ENCODE data around the gene APOBEC3C.

DNA sequence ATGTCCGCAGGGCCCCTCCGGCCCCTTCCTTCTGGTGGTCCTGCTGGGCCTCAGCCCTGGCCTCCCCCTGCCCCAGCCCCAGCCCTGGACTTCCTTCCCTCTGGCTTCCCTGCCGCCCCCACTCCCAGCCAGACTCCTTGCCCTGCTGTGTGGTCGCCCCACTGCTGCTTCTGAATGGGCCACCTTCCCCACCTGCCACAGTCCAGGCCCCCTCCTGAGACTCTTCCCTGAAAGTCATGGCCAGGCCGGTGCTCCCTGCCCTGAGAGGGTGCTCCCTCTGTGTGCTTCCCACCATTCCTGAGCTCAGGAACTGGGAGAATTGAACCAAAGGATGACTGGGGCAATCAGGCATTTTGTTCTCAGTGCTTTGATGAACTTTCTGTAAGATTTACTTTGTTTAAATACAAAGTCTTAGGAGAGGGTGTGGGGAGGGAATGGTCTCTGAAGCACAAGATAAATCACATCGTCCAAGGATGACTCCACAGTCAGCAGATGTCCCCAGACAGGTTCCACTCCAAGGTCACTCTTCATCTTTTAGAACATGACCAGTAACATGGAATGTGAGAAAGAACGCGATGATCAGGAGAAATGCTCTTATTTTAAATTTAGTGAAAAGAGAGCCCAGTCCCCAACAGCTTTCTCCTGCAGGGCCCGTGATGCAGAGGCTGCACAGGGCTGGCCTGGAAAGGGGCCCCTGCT lies 7.6 kb downstream of the APOBEC3C start:
- no peak for TF ChIP-seq CTCF (IDR thresholded peaks at IDR 0.05; ENCODE audit: insufficient read depth, low read length, poor library complexity, severe bottlenecking)
- no peak for TF ChIP-seq EZH2phosphoT487 (conservative IDR thresholded peaks at IDR 0.05; ENCODE audit: low read length)
